Hematopoietic multipotent progenitor cell treated with erythropoietin and hydrocortisone succinate and interleukin-3 and kit ligand, for 4 days (in vitro differentiated cells): ENCODE data around the gene MCF2.
"Not testable (repeated sequence)": the region's sequence is repeated elsewhere in the genome, so short reads cannot be mapped to it uniquely, and the experiment has no call there.

Experiments used
- DNase-seq: peaks from one replicate; pipeline ENCODE4 v3.0.0-alpha.2; 2015

MCF2 gene, protein sequence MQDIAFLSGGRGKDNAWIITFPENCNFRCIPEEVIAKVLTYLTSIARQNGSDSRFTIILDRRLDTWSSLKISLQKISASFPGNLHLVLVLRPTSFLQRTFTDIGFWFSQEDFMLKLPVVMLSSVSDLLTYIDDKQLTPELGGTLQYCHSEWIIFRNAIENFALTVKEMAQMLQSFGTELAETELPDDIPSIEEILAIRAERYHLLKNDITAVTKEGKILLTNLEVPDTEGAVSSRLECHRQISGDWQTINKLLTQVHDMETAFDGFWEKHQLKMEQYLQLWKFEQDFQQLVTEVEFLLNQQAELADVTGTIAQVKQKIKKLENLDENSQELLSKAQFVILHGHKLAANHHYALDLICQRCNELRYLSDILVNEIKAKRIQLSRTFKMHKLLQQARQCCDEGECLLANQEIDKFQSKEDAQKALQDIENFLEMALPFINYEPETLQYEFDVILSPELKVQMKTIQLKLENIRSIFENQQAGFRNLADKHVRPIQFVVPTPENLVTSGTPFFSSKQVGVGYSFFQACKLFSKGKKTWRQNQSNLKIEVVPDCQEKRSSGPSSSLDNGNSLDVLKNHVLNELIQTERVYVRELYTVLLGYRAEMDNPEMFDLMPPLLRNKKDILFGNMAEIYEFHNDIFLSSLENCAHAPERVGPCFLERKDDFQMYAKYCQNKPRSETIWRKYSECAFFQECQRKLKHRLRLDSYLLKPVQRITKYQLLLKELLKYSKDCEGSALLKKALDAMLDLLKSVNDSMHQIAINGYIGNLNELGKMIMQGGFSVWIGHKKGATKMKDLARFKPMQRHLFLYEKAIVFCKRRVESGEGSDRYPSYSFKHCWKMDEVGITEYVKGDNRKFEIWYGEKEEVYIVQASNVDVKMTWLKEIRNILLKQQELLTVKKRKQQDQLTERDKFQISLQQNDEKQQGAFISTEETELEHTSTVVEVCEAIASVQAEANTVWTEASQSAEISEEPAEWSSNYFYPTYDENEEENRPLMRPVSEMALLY

DNA sequence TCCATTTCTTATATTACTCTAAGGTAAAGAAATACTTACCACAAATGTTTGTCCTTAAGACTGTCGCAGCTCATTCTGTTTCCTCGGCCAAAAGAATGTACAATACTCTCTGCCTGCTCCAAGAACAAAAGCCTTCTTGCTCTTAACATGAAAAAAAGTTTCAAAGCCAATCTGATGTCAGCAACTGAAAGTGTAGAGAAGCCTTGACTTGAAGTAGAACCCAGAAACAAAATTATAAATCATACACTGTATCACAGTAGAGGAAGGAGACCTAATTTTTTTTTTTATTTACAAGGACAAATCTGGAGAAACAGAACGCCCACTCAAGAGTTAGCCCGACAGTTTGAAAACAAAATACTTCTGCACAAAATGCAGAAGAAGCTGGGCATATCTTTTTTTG lies at the start of gene MCF2:
Gene MCF2, minus strand, starts transcription at position 101 of the 400 bp plus-strand sequence. CDS start 56,423 bp downstream, outside the sequence.
- DNase-seq, result no peak

DNA sequence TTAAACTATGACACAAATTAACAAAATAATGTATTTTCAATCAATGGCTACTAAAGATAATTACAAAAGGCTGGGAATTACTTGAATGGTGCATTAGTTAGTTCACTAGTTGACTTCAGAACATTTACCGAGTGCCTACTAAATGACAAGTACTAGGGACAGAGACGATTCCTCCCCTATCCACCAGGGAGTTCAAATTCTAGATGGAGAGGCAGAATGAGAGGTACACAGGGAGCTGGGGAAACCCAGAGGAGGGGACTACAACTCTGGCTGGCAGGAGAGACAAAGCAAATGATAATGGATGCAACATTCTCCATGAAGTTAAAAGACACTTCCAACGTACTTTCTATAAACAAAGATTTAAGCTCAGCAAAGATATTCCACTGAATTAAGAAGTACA lies 43.1 kb upstream of the MCF2 start:
- DNase-seq, result no peak

GRCh38 chrX:139750390-139750789 lies 42.4 kb upstream of the MCF2 start:
- no peak for DNase-seq

GRCh38 chrX:139739138-139739537 lies 31.2 kb upstream of the MCF2 start:
- no peak for DNase-seq

DNA sequence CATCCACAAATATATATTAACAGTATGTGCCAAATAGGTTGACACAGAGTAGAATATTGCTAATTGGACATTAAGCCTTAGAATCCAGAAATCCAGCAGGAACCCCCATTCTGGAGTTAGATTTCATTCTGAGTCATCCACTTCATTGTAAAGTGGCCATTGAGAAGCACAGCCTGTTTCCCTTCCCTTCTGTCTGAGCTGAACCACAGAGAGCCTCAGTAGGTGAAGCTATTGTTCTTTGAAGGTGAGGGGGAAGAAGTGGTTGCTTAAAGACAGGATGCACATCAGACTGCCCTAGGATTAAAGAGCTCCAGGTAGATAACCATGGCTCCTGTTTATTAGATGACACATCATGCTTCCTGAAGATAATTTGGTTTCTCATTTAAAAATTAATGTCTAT lies 30.6 kb upstream of the MCF2 start:
- no peak for DNase-seq

- no peak for DNase-seq
These were observed 28.2 kb upstream of the MCF2 start for GRCh38 chrX:139736151-139736550.

- no peak for DNase-seq
These were observed 27.0 kb upstream of the MCF2 start for GRCh38 chrX:139734996-139735395.

GRCh38 chrX:139725720-139726119 lies 17.8 kb upstream of the MCF2 start:
- DNase-seq, result no peak

DNA sequence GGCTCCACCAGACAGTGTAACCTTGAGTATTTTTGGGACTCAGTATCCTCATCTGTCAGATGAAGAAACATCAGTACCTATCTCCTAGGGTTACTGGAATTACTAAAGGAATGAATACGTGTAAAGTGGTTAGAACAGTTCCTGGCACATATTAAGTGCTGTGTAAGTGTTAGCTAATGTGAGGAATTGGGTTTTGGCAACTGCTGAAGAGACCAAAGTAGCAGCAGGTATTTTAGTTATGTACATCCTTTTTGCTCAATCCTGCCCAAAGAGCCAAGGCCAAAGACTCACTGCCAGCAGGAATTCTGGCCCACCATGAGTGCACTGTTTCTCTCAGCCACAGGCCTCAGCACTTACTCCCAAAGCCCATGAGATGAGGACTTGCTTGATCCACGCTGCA lies 16.7 kb upstream of the MCF2 start:
- DNase-seq, result no peak

GRCh38 chrX:139720979-139721378 lies 13.0 kb upstream of the MCF2 start:
- no peak for DNase-seq

- no peak for DNase-seq
These were observed 12.2 kb upstream of the MCF2 start for GRCh38 chrX:139720136-139720535.

GRCh38 chrX:139702658-139703057 lies 5.3 kb downstream of the MCF2 start:
- DNase-seq, result no peak

DNA sequence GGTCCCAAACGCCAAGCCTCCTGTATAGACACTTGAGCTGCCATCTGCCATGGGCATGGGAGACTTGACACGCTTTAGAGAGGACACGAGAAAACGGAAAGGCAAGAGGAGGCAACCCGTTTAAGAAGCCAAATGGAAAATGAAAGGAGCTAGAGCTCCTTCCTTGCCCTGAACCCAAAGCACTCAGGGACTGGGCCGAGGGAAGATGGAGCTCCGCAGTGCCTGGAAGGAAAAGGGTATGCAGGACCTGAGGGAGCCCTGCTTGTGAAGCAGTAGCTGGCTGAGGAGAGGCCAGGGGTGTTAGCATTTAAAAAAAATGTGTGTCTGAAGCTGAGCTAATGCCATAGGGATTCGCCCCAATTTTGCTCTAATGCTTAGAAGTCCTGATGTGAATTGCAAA lies 15.1 kb downstream of the MCF2 start:
- no peak for DNase-seq

- DNase-seq, result no peak
These were observed 15.5 kb downstream of the MCF2 start for GRCh38 chrX:139692506-139692849.

DNA sequence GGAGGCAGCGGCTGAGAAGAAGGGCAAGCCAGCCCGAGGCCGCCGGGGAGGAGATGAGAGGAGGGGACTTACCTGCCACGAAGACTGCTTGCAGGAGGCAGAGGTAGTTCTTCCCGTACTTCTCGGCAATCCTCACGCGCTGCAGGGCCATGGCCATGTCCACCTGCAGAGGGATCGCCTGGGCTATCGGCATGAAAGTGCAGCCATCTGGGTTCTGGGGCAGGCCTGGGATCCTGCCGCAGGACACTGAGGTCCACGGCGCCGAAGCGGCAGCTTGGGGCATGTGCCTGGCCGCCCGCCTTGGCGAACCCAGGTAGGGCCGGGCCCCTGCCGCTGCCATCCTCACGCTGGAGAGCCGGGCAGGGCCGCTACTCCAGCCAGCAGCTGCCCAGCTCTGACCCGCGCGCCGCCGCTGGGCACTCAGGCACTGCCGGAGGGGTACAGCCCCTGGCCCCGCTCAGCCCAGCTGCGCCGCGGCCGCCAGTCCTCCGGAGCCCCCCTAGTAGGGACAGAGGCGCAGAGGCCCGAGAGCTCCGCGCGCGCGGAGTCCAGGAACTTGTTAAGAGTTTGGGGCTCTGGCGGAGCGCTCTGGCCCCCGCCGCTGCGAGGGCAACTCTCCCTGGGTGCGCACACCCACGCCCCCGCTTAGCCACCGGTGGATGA lies 16.0 kb downstream of the MCF2 start:
- DNase-seq, result peak; percentile 3

- DNase-seq, result peak; percentile 5
These were observed 16.5 kb downstream of the MCF2 start for GRCh38 chrX:139691493-139691842.

DNA sequence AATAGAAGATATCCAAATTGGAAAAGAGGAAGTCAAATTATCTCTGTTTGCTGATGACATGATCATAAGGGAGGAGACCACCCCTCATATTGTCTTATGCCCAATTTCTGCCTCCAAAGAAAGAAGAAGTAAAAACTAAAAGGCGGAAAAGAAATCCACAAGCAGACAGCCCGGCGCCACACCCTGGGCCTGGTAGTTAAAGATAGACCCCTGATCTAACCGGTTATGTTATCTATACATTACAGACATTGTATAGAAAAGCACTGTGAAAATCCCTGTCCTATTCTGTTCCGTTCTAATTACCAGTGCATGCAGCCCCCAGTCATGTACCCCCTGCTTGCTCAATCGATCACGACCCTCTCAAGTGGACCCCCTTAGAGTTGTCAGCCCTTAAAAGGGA lies 22.8 kb downstream of the MCF2 start:
- DNase-seq, result not testable (repeated sequence)

GRCh38 chrX:139680356-139680755 lies 27.6 kb downstream of the MCF2 start:
- no peak for DNase-seq

- DNase-seq, result no peak
These were observed 60.4 kb downstream of the MCF2 start for GRCh38 chrX:139647597-139647996.

DNA sequence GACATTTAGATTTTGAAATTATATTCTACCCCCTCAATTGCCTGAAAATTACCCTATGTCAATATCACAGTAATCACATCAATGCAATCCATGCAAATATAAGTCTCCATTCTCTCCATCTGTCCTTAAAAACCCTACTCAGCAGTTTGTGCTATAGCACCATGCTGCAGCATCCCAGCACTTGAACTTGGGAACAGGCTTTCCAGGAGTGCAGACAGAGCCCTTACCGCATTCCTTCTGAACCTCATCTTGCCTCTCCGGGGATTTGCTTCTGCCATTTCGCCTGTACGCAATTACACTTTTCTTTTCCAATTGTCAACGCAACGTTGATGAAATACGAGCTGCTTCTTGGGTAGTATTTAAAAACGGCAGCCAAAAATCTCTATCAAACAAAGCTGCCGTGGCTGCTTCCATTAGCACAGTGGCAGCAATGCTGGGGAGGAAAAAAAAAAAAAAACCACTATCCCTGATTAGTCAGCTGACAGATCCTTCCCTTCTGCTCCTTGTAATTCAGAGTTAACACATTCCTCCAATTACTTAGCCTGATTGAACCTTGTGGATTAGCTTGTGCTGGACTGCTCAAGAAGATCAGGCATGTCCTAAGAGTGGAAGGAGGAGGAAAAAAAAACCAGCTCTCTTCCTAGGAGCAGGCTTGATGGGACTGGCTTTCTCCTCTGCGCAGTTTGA lies 65.6 kb downstream of the MCF2 start:
- DNase-seq, result no peak

DNA sequence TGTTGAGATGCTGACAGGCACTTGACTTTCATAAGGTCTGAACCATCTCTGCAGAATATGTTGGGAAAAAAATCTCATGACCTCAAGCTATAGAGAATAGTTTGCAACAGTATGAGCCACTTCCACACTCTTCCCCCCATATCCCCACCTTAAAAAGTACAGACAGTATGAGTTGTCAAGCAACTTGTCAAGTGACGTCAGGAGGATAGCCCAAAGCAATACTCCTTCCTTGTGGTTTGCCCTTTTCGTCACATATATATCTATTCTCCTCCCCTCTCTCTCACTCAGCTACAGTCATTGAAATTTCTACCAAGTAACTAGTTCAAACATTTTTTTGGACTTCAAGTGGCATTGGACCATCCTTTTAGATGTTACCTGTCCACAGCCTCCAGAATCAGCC lies 67.7 kb downstream of the MCF2 start:
- no peak for DNase-seq

DNA sequence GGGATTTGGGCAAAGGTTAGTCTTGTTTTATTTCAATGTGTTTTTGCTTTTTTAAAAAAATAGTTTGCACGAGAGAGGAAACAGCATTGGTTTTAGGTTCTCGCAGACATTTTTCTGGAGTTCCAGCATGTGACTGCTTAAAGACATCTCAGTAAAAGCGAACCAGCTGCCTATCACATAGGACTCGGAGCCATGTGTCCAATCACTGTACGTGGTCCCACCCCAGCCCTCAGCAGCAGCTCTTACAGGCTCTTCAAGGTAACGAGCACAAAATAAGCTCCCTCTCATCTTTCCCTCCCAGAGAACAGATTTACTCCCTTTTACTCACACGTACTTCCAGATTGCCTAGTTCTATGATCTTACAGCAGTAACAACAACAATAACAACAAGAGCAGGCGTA lies 68.7 kb downstream of the MCF2 start:
- no peak for DNase-seq

DNA sequence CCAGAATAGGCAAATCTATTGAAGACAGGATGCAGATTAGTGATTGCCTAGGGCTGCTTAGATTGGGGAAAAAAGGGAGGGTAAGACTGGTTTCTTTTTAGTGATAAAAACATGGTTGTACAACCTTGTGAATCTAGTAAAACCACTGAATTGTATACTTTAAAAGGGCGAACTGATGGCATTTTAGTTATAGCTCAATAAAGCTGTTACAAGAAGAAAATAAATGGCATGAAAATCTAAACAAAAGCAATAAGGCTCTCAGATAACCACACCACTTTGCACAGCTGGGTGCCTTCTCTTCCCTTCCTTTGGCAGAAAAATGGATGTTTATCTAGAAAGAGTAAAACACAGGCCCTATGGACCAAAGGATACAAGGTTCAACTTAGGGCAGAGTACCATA lies 107.9 kb downstream of the MCF2 start:
- DNase-seq, result no peak
